ENCODE results near the gene DDX20. TPM values are rescaled to one million over a fixed set of nuclear protein-coding genes. Genes with fewer than 3 reads are reported as not detected.

Gene DDX20
- total RNA-seq, 2 experiments from 2014 or later = 11.4 to 13.3 TPM

- H3K36me3 Mint-ChIP-seq (ENCODE audit: low read depth) = no peaks in the 10 kb centered on the region
- H3K9me3 Mint-ChIP-seq = no peaks in the 10 kb centered on the region
- no peak overlapping the region for H3K4me3 Mint-ChIP-seq
- CTCF ChIA-PET = interaction anchor here (1.4 to 6.1 kb wide), 4 partner anchors 26 to 261 kb away, joined by 5 to 61 read pairs (median 14); no protein-coding TSS in a partner anchor
- intact Hi-C loops (cut with micrococcal nuclease) = no loop called here
- H3K27me3 Mint-ChIP-seq (ENCODE audit: low read depth) = peaks cover 23% of the 10 kb centered on the region
- no peak for DNase-seq
- no peak overlapping the region for H3K27ac Mint-ChIP-seq
- H3K4me1 Mint-ChIP-seq (ENCODE audit: low read depth) = peaks cover 9% of the 10 kb centered on the region
These were observed 12.7 kb upstream of the DDX20 start for GRCh38 chr1:111742938-111743549.

GRCh38 chr1:111743679-111744101 is 12.0 kb upstream of the DDX20 start:
- H3K27me3 Mint-ChIP-seq (ENCODE audit: low read depth) = peaks cover 20% of the 10 kb centered on the region
- no peak for DNase-seq
- CTCF ChIA-PET = interaction anchor here (0.5 to 6.1 kb wide), 9 partner anchors 24 to 676 kb away, joined by 3 to 61 read pairs (median 5); no protein-coding TSS in a partner anchor
- no peak overlapping the region for H3K4me3 Mint-ChIP-seq
- H3K27ac Mint-ChIP-seq = no peak overlapping the region
- no peaks in the 10 kb centered on the region for H3K9me3 Mint-ChIP-seq
- no peaks in the 10 kb centered on the region for H3K36me3 Mint-ChIP-seq (ENCODE audit: low read depth)
- intact Hi-C loops (cut with micrococcal nuclease) = no loop called here
- H3K4me1 Mint-ChIP-seq (ENCODE audit: low read depth) = peaks cover 7% of the 10 kb centered on the region

- CTCF ChIA-PET = interaction anchor here (1.2 to 8.0 kb wide), 10 partner anchors 9 to 268 kb away, joined by 3 to 77 read pairs (median 7); partner anchors contain the start of gene DDX20
- H3K36me3 Mint-ChIP-seq (ENCODE audit: low read depth) = no peaks in the 10 kb centered on the region
- DNase-seq = no peak
- peaks cover under 1% of the 10 kb centered on the region for H3K4me1 Mint-ChIP-seq (ENCODE audit: low read depth)
- H3K27me3 Mint-ChIP-seq (ENCODE audit: low read depth) = peaks cover 10% of the 10 kb centered on the region
- intact Hi-C loops (cut with micrococcal nuclease) = loop anchor here (2.0 kb wide), 1 partner anchor 141 kb away; no protein-coding TSS in a partner anchor
- H3K4me3 Mint-ChIP-seq = no peak overlapping the region
- no peak overlapping the region for H3K27ac Mint-ChIP-seq
- H3K9me3 Mint-ChIP-seq = no peaks in the 10 kb centered on the region
These were observed 9.8 kb upstream of the DDX20 start for GRCh38 chr1:111745675-111746613.

GRCh38 chr1:111746614-111746999 is 9.1 kb upstream of the DDX20 start:
- Mint-ChIP-seq H3K4me3 (no peak overlapping the region), H3K27ac (no peak overlapping the region), H3K36me3 (ENCODE audit: low read depth) (no peaks in the 10 kb centered on the region), H3K27me3 (ENCODE audit: low read depth) (peaks cover 4% of the 10 kb centered on the region), H3K4me1 (ENCODE audit: low read depth) (no peaks in the 10 kb centered on the region), H3K9me3 (no peaks in the 10 kb centered on the region)
- intact Hi-C loops (cut with micrococcal nuclease) = loop anchor here (2.0 kb wide), 1 partner anchor 142 kb away; no protein-coding TSS in a partner anchor
- no peak for DNase-seq
- CTCF ChIA-PET = interaction anchor here (0.7 to 8.0 kb wide), 28 partner anchors 10 to 309 kb away, joined by 3 to 77 read pairs (median 4); partner anchors contain the start of genes ADORA3, DDX20 and TMIGD3

- Mint-ChIP-seq H3K4me1 (ENCODE audit: low read depth) (no peaks in the 10 kb centered on the region), H3K27me3 (ENCODE audit: low read depth) (no peaks in the 10 kb centered on the region), H3K27ac (no peak overlapping the region), H3K9me3 (no peaks in the 10 kb centered on the region), H3K36me3 (ENCODE audit: low read depth) (no peaks in the 10 kb centered on the region), H3K4me3 (no peak overlapping the region)
- DNase-seq = peak; percentile 88
- CTCF ChIA-PET = interaction anchor here (0.7 to 8.0 kb wide), 31 partner anchors 9 to 1315 kb away, joined by 3 to 77 read pairs (median 4); partner anchors contain the start of genes ADORA3, DDX20 and TMIGD3
- intact Hi-C loops (cut with micrococcal nuclease) = loop anchor here (1.0 to 2.0 kb wide), 5 partner anchors 8 to 266 kb away; partner anchors contain the start of gene INKA2
These were observed 8.4 kb upstream of the DDX20 start for GRCh38 chr1:111747282-111747734.

GRCh38 chr1:111747947-111748346 is 7.8 kb upstream of the DDX20 start:
- CTCF ChIA-PET = interaction anchor here (1.0 to 8.0 kb wide), 26 partner anchors 8 to 300 kb away, joined by 3 to 77 read pairs (median 4); partner anchors contain the start of genes ADORA3, DDX20 and TMIGD3

GRCh38 chr1:111749628-111750027 is 6.1 kb upstream of the DDX20 start:
- Mint-ChIP-seq H3K27ac (no peak overlapping the region), H3K4me3 (no peak overlapping the region), H3K36me3 (ENCODE audit: low read depth) (no peaks in the 10 kb centered on the region), H3K4me1 (ENCODE audit: low read depth) (peaks cover 1% of the 10 kb centered on the region), H3K9me3 (no peaks in the 10 kb centered on the region), H3K27me3 (ENCODE audit: low read depth) (no peaks in the 10 kb centered on the region)
- DNase-seq = no peak
- CTCF ChIA-PET = interaction anchor here (1.1 to 8.0 kb wide), 2 partner anchors 241 to 268 kb away, joined by 6 to 77 read pairs; no protein-coding TSS in a partner anchor
- intact Hi-C loops (cut with micrococcal nuclease) = no loop called here

More at GRCh38 chr1:111747947-111748346, 7.8 kb upstream of the DDX20 start:
- no peak for DNase-seq
- Mint-ChIP-seq H3K9me3 (no peaks in the 10 kb centered on the region), H3K27me3 (ENCODE audit: low read depth) (no peaks in the 10 kb centered on the region), H3K4me1 (ENCODE audit: low read depth) (no peaks in the 10 kb centered on the region), H3K27ac (no peak overlapping the region), H3K4me3 (no peak overlapping the region), H3K36me3 (ENCODE audit: low read depth) (no peaks in the 10 kb centered on the region)
- intact Hi-C loops (cut with micrococcal nuclease) = loop anchor here (1.0 to 2.0 kb wide), 5 partner anchors 9 to 267 kb away; partner anchors contain the start of gene INKA2

- intact Hi-C loops (cut with micrococcal nuclease) = no loop called here
- Mint-ChIP-seq H3K27ac (no peak overlapping the region), H3K27me3 (ENCODE audit: low read depth) (no peaks in the 10 kb centered on the region), H3K4me3 (no peak overlapping the region), H3K36me3 (ENCODE audit: low read depth) (no peaks in the 10 kb centered on the region), H3K4me1 (ENCODE audit: low read depth) (peaks cover 5% of the 10 kb centered on the region), H3K9me3 (no peaks in the 10 kb centered on the region)
- CTCF ChIA-PET = interaction anchor here (0.9 to 8.0 kb wide), 10 partner anchors 13 to 298 kb away, joined by 3 to 77 read pairs (median 4); no protein-coding TSS in a partner anchor
- no peak for DNase-seq
These were observed 4.8 kb upstream of the DDX20 start for GRCh38 chr1:111750856-111751255.

GRCh38 chr1:111751906-111752575 is 3.7 kb upstream of the DDX20 start:
- peaks cover 4% of the 10 kb centered on the region for H3K36me3 Mint-ChIP-seq (ENCODE audit: low read depth)
- no peaks in the 10 kb centered on the region for H3K9me3 Mint-ChIP-seq
- DNase-seq = no peak
- intact Hi-C loops (cut with micrococcal nuclease) = no loop called here
- CTCF ChIA-PET = interaction anchor here (1.0 to 8.0 kb wide), 7 partner anchors 37 to 299 kb away, joined by 3 to 77 read pairs (median 4); no protein-coding TSS in a partner anchor
- no peak overlapping the region for H3K27ac Mint-ChIP-seq
- no peak overlapping the region for H3K4me3 Mint-ChIP-seq
- H3K27me3 Mint-ChIP-seq (ENCODE audit: low read depth) = no peaks in the 10 kb centered on the region
- H3K4me1 Mint-ChIP-seq (ENCODE audit: low read depth) = peaks cover 11% of the 10 kb centered on the region

GRCh38 chr1:111754984-111755330 is 744 bp upstream of the DDX20 start:
- H3K27me3 Mint-ChIP-seq (ENCODE audit: low read depth) = no peaks in the 10 kb centered on the region
- peak; percentile 61 for DNase-seq

GRCh38 chr1:111756124-111756513 is 418 bp downstream of the DDX20 start:
- H3K4me3 Mint-ChIP-seq = peak overlapping the region; percentile 82
- no peaks in the 10 kb centered on the region for H3K27me3 Mint-ChIP-seq (ENCODE audit: low read depth)
- peaks cover 24% of the 10 kb centered on the region for H3K36me3 Mint-ChIP-seq (ENCODE audit: low read depth)
- CTCF ChIA-PET = interaction anchor here (0.5 to 3.9 kb wide), 10 partner anchors 9 to 716 kb away, joined by 3 to 33 read pairs (median 5); partner anchors contain the start of gene INKA2
- H3K27ac Mint-ChIP-seq = peak overlapping the region; percentile 65
- peaks cover 36% of the 10 kb centered on the region for H3K4me1 Mint-ChIP-seq (ENCODE audit: low read depth)
- intact Hi-C loops (cut with micrococcal nuclease) = loop anchor here (5.0 kb wide), 2 partner anchors 614 to 884 kb away; partner anchors contain the start of genes CD53, CEPT1 and DRAM2
- no peak for DNase-seq
- no peaks in the 10 kb centered on the region for H3K9me3 Mint-ChIP-seq

More at GRCh38 chr1:111754984-111755330, 744 bp upstream of the DDX20 start:
- Mint-ChIP-seq H3K4me3 (peak overlapping the region; percentile 82), H3K4me1 (ENCODE audit: low read depth) (peaks cover 31% of the 10 kb centered on the region), H3K36me3 (ENCODE audit: low read depth) (peaks cover 17% of the 10 kb centered on the region), H3K9me3 (no peaks in the 10 kb centered on the region), H3K27ac (peak overlapping the region; percentile 87)
- intact Hi-C loops (cut with micrococcal nuclease) = loop anchor here (1.0 to 5.0 kb wide), 13 partner anchors 13 to 883 kb away; partner anchors contain the start of genes ATP5PB, CAPZA1, CD53 and CEPT1
- CTCF ChIA-PET = interaction anchor here (0.7 to 3.9 kb wide), 15 partner anchors 11 to 526 kb away, joined by 3 to 33 read pairs (median 4); partner anchors contain the start of genes ADORA3, ATP5PB, INKA2 and TMIGD3

Measured in activated naive CD4-positive, alpha-beta T cell treated with anti-CD3 and anti-CD28 coated beads for 36 hours (primary cell).